Pulmonary artery endothelial cell (primary cell): ENCODE data around the gene DAZAP1. TPM values are rescaled to one million over a fixed set of nuclear protein-coding genes. Genes with fewer than 3 reads are reported as not detected.

ENCODE experiments used
- DNase-seq: peaks from one replicate; pipeline ENCODE4 v3.0.0-alpha.2; 2011; ENCODE audit warnings: low read depth, low spot score
- total RNA-seq: library from RNA; depleted of rRNA; stranded (reverse); fragments of >200 nt; gene quantifications from 2 replicates; pipeline ENCODE4 v1.2.3, GENCODE V29; 2014

DAZAP1 gene
- total RNA-seq, 1 donor from 2014 or later = 94.8 TPM

DNA sequence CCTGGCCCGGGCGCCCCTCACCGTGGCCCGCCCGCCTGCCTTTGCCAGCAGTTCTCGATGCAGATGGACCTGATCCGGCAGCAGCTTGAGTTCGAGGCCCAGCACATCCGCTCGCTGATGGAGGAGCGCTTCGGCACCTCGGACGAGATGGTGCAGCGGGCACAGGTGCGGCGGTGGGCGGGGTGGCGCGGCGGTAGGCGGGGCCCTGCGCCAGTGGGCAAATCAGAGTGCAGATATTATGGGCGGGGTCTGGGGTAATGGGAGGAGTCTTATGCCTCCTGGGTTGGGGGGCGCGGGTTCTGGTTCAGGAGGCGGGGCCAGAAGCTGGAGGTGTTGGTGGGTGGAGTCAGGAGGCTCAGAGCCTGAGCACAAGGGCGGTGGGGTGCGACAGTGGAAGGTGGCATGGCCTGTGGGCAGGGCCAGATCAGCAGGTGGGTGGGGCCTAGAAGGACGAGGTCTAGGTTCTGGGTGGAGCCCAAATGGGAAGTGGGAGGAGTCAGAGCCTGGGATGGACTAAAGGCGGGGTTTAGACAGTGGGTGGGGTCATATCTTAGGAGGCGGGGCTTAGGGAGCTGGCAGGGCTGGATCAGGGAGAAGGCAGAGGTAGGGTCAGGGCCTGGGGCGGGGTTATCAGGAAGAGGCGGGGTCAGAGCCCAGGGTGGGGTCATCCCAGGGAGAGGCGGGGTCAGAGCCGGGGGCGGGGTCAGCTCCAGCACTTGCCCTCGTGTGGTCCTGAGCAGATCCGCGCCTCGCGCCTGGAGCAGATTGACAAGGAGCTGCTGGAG is 48.1 kb downstream of the DAZAP1 start:
- DNase-seq = no peak

DNA sequence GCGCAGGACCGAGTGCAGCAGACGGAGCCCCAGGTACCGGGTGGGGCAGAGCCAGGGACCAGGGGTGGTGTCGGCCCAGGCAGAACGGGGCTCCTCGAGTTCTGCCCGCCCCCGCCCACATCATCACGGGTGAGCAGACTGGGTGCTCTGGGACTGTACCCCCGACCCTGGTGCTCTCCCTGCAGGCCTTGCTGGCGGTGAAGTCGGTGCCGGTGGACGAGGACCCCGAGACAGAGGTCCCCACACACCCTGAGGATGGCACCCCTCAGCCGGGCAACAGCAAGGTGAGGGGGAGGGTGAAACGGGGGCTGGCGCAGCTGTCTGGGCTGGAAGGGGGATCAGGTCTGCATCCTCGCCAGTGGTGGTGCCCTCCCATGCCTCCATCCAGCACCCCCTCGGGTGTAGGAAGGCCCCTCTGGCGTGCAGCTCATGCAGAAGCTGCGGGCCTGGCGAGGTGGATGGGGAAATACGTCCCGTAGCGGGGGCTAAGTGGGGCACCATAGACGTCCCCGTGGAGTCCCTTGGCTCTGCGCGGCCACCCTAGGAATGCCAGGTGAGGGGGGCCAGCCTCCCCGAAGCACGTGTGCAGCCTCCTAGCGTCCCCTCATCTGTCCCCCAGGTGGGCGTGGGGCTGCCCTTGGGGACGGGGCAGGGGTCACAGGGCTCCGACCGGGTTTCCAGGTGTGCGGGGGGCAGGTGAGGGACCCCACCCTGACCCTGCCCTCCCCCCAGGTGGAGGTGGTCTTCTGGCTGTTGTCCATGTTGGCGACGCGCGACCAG is 48.9 kb downstream of the DAZAP1 start:
- no peak for DNase-seq

- DNase-seq = no peak
These were observed 49.8 kb downstream of the DAZAP1 start for GRCh38 chr19:1457031-1457739.

DNA sequence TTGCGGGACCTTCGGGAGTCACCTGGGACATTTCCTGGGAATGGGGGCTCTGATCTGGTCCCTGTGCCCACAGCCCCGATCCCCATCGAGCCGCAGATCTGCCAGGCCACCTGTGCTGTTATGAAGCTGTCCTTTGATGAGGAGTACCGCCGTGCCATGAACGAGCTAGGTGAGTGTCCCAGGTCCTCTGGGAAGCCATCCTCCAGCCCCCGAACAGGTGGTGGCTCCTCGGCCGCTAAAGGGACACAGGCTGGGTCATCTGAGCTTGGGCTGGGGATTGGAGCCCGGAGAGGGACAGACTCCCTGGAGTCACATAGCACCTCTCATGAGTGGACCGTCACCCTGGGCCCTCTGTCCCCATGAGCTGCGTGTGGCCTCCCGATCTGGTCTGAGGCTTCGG is 50.5 kb downstream of the DAZAP1 start:
- no peak for DNase-seq

- DNase-seq = no peak
These were observed 52.1 kb downstream of the DAZAP1 start for GRCh38 chr19:1459479-1459878.

DNA sequence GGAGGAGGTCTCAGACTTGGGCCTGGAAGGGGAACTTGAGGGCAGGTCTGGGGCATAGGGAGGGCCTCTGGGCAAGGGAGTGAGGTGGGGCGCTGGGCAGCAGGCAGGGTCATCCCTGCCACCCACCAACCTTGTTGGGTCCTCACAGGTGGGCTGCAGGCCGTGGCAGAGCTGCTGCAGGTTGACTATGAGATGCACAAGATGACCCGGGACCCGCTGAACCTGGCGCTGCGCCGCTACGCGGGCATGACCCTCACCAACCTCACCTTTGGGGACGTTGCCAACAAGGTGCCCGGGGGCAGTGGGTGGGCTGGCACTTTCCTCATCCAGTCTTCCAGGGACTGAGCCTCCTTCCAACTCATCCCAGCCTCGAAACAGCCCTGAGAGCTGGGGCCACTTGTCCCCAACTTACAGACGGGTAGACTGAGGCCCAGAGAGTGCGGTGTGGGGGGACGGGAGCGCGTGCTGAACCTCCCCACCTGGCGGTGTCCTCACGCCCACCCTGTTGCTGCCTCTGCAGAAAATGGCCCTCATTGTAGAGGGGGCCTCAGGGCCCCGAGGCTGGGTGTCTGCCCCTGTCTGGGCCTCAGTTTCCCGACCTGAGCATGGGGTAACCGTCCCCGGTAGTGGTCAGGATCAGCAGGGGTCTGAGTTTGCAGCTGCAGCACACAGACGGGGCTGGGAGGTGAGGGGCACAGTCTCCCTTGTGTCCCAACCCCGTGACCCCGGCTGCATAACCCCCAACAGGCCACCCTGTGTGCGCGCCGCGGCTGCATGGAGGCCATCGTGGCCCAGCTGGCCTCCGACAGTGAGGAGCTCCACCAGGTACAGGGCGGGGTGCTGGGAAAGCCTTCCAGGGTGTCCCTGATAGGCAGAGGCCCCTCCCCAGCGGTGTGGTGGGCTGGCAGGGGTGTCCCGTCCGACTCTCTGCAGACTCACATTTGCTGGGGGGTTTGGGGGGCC is 52.9 kb downstream of the DAZAP1 start:
- no peak for DNase-seq

DNA sequence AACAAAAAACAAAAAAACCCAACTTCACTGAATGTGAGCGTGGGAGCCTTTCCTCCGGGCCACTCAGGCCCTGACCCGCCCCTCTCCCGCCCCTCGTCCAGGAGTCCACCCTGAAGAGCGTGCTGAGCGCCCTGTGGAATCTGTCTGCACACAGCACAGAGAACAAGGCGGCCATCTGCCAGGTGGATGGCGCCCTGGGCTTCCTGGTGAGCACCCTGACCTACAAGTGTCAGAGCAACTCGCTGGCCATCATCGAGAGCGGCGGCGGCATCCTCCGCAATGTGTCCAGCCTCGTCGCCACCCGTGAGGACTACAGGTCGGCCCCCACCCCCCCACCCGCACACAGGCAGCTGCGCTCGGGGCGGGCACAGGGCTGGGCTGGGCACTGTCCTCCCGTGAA is 54.5 kb downstream of the DAZAP1 start:
- no peak for DNase-seq

DNA sequence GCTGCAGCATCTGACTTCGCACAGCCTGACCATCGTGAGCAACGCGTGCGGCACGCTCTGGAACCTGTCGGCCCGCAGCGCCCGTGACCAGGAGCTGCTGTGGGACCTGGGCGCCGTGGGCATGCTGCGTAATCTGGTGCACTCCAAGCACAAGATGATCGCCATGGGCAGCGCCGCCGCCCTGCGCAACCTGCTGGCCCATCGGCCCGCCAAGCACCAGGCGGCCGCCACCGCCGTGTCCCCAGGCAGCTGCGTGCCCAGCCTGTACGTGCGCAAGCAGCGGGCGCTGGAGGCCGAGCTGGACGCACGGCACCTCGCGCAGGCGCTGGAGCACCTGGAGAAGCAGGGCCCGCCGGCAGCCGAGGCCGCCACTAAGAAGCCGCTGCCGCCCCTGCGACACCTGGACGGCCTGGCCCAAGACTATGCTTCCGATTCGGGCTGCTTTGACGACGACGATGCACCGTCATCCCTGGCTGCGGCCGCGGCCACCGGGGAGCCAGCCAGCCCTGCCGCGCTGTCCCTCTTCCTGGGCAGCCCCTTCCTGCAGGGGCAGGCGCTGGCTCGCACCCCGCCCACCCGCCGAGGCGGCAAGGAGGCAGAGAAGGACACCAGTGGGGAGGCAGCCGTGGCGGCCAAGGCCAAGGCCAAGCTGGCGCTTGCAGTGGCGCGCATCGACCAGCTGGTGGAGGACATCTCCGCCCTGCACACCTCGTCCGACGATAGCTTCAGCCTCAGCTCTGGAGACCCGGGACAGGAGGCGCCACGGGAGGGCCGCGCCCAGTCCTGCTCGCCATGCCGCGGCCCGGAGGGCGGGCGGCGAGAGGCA is 58.0 kb downstream of the DAZAP1 start:
- no peak for DNase-seq

- no peak for DNase-seq
These were observed 58.7 kb downstream of the DAZAP1 start for GRCh38 chr19:1466018-1466460.

DNA sequence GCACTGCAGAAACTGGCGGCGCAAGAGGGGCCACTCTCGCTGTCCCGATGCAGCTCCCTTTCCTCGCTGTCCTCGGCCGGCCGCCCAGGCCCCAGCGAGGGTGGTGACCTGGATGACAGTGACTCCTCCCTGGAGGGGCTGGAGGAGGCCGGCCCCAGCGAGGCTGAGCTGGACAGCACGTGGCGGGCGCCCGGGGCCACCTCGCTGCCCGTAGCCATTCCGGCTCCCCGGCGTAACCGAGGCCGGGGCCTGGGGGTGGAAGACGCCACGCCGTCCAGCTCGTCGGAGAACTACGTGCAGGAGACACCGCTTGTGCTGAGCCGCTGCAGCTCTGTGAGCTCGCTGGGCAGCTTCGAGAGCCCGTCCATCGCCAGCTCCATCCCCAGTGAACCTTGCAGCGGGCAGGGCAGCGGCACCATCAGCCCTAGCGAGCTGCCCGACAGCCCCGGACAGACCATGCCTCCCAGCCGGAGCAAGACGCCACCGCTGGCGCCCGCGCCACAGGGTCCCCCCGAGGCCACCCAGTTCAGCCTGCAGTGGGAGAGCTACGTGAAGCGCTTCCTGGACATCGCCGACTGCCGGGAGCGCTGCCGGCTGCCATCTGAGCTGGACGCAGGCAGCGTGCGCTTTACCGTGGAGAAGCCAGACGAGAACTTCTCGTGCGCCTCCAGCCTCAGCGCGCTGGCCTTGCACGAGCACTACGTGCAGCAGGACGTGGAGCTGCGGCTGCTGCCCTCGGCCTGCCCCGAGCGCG is 59.3 kb downstream of the DAZAP1 start:
- no peak for DNase-seq

DNA sequence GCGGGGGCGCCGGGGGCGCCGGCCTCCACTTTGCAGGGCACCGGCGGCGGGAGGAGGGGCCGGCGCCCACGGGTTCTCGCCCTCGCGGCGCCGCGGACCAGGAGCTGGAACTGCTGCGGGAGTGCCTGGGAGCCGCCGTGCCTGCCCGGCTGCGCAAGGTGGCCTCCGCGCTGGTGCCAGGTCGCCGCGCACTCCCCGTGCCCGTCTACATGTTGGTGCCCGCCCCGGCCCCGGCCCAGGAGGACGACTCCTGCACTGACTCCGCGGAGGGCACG is 59.8 kb downstream of the DAZAP1 start:
- no peak for DNase-seq

DNA sequence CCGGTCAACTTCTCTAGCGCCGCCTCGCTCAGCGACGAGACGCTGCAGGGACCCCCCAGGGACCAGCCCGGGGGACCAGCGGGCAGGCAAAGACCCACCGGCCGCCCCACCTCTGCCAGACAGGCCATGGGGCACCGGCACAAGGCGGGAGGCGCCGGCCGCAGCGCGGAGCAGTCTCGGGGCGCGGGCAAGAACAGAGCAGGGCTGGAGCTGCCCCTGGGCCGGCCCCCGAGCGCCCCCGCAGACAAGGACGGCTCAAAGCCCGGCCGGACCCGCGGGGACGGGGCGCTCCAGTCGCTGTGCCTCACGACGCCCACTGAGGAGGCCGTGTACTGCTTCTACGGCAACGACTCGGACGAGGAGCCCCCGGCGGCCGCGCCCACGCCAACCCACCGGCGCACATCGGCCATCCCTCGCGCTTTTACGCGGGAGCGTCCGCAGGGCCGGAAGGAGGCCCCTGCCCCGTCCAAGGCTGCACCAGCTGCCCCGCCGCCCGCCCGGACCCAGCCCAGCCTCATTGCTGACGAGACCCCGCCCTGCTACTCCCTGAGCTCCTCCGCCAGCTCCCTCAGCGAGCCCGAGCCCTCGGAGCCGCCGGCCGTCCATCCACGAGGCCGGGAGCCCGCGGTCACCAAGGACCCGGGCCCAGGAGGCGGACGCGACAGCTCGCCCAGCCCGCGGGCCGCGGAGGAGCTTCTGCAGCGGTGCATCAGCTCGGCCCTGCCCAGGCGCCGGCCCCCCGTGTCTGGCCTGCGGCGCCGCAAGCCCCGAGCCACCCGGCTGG is 60.3 kb downstream of the DAZAP1 start:
- no peak for DNase-seq

DNA sequence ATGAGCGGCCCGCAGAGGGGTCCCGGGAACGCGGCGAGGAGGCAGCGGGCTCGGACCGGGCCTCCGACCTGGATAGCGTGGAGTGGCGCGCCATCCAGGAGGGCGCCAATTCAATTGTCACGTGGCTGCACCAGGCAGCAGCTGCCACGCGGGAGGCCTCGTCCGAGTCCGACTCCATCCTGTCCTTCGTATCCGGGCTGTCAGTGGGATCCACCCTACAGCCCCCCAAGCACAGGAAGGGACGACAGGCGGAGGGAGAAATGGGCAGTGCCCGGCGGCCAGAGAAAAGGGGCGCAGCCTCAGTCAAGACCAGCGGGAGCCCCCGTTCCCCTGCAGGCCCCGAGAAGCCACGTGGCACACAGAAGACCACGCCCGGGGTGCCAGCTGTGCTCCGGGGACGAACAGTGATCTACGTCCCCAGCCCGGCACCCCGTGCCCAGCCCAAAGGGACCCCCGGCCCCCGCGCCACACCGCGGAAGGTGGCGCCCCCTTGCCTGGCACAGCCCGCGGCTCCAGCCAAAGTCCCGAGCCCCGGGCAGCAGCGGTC is 61.0 kb downstream of the DAZAP1 start:
- no peak for DNase-seq

GRCh38 chr19:1468821-1469254 is 61.5 kb downstream of the DAZAP1 start:
- no peak for DNase-seq

DNA sequence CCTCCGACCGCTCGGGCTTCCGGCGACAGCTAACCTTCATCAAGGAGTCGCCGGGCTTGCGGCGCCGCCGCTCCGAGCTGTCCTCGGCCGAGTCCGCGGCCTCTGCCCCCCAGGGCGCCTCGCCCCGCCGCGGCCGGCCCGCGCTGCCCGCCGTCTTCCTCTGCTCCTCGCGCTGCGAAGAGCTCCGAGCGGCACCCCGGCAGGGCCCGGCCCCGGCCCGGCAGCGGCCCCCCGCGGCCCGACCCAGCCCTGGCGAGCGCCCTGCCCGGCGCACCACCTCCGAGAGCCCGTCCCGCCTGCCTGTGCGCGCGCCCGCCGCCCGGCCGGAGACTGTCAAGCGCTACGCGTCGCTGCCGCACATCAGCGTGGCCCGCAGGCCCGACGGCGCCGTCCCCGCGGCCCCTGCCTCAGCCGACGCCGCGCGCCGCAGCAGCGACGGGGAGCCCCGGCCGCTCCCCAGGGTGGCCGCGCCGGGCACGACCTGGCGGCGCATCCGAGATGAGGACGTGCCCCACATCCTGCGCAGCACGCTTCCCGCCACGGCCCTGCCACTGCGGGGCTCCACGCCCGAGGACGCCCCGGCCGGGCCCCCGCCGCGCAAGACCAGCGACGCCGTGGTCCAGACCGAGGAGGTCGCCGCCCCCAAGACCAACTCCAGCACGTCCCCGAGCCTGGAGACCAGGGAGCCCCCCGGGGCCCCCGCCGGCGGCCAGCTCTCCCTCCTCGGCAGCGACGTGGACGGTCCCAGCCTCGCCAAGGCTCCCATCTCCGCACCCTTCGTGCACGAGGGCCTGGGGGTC is 62.1 kb downstream of the DAZAP1 start:
- DNase-seq = no peak

- no peak for DNase-seq
These were observed 62.6 kb downstream of the DAZAP1 start for GRCh38 chr19:1470055-1470304.

- DNase-seq = no peak
These were observed 63.1 kb downstream of the DAZAP1 start for GRCh38 chr19:1470305-1471009.
